ENCODE results near the gene PRKG1. TPM values are rescaled to one million over a fixed set of nuclear protein-coding genes. Genes with fewer than 3 reads are reported as not detected.
"Not testable (repeated sequence)": the region's sequence is repeated elsewhere in the genome, so short reads cannot be mapped to it uniquely, and the experiment has no call there.

Gene PRKG1
- total and polyA plus RNA-seq, 2 experiments from 2014 or later: 10.7 to 21.8 TPM

DNA sequence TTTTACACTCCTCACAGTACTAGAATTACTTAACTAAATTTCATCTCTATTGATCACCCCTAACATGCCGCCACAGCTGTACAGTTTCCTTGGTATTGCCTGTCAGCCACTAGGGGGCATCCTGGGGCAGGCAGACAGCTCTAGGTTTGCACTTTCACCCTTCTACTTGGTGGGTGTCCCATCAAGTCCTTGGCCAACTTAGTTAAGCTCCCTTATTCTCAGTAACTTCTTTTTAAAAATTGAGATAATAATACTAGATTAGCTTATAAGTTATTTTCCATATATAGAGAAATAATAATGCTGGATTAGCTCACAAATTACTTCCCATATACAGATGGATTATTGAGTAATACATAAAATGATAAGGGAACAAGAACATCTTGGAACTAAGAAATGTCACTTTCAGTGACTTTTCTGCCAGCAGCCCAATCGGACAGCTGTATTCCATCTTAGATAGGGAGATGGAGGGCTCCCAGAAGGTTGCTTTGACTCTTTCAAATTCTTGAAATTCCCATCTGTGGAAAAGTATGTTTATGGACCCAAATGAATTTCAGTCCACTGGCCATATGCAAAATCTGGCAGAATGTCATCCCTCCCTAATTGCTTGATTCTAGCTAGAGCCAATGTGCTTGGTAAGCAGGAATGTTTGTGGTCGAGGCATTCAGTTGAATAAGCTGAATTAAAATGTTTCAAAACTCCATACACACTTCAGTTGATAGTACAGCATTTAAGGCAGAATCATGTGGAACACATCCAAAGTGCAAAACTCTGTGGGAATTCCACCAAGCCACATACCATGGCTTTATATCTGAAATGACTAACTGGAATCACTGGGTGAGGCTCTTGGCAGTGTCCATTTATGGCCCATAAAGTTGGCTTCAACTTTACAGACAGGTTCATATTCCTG is 315.4 kb downstream of the PRKG1 start:
- H3K27me3 ChIP-seq (replicated peaks; ENCODE audit: insufficient read depth): no peaks in the 10 kb centered on the region
- H3K4me3 ChIP-seq: no peak overlapping the region
- H3K4me1 ChIP-seq (ENCODE audit: insufficient read depth): peaks cover 42% of the 10 kb centered on the region
- H3K9me2 ChIP-seq (ENCODE audit: insufficient read depth): no peaks in the 10 kb centered on the region
- H3K36me3 ChIP-seq (ENCODE audit: low read depth): no peaks in the 10 kb centered on the region
- no peak overlapping the region for H2AFZ ChIP-seq
- WGBS, 2 experiments (ENCODE audit: low coverage in 1 of 2, low lambda C conversion rate in 2 of 2, missing lambda C conversion rate in 2 of 2): 33 to 37% methylated on average over 3 of the region's 3 CpGs
- H4K20me1 ChIP-seq (ENCODE audit: insufficient read depth): no peaks in the 10 kb centered on the region
- in situ Hi-C loops (cut with MboI): no loop called here
- H3K27ac ChIP-seq: peak overlapping the region; percentile 15; the same call in 1 of the 2 replicates
- peak; percentile 95 for DNase-seq
- H3K4me2 ChIP-seq (ENCODE audit: unreplicated experiment): peak overlapping the region; percentile 31
- H3K9ac ChIP-seq: no peak overlapping the region
- 0 out of 2 replicates have a peak, but pooled peaks cover 3% of the 10 kb centered on the region for H3K79me2 ChIP-seq (ENCODE audit: insufficient read depth)
- peaks cover 42% of the 10 kb centered on the region for H3F3A ChIP-seq (ENCODE audit: insufficient read depth)
- no peaks in the 10 kb centered on the region for H3K9me3 ChIP-seq (ENCODE audit: low read depth)
- no peak for TF ChIP-seq EZH2 (IDR thresholded peaks at IDR 0.05; ENCODE audit: insufficient read depth, poor library complexity, severe bottlenecking)
- TF ChIP-seq EZH2phosphoT487 (IDR thresholded peaks at IDR 0.05; ENCODE audit: insufficient read depth, low read depth): no peak

DNA sequence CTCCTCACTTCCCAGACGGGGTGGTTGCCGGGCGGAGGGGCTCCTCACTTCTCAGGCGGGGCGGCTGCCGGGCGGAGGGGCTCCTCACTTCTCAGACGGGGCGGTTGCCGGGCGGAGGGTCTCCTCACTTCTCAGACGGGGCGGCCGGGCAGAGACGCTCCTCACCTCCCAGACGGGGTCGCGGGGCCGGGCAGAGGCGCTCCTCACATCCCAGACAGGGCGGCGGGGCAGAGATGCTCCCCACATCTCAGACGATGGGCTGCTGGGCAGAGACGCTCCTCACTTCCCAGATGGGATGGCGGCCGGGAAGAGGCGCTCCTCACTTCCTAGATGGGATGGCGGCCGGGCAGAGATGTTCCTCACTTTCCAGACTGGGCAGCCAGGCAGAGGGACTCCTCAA is 318.7 kb downstream of the PRKG1 start:
- H3K27me3 ChIP-seq (replicated peaks; ENCODE audit: insufficient read depth); H3K9me2 ChIP-seq (ENCODE audit: insufficient read depth); H2AFZ ChIP-seq; H3K9me3 ChIP-seq (ENCODE audit: low read depth); H3K36me3 ChIP-seq (ENCODE audit: low read depth); H3K9ac ChIP-seq; DNase-seq; H3K27ac ChIP-seq; H4K20me1 ChIP-seq (ENCODE audit: insufficient read depth); H3K4me3 ChIP-seq; H3K79me2 ChIP-seq (ENCODE audit: insufficient read depth); in situ Hi-C loops (cut with MboI); H3K4me2 ChIP-seq (ENCODE audit: unreplicated experiment): not testable (repeated sequence)
- H3F3A ChIP-seq (ENCODE audit: insufficient read depth): peaks cover 29% of the 10 kb centered on the region
- peaks cover 37% of the 10 kb centered on the region for H3K4me1 ChIP-seq (ENCODE audit: insufficient read depth)
- WGBS, 2 experiments (ENCODE audit: low coverage in 1 of 2, low lambda C conversion rate in 2 of 2, missing lambda C conversion rate in 2 of 2): 97% methylated on average over 18 of the region's 29 CpGs; no CpG with 5 or more reads in 1 of the 2 experiments

DNA sequence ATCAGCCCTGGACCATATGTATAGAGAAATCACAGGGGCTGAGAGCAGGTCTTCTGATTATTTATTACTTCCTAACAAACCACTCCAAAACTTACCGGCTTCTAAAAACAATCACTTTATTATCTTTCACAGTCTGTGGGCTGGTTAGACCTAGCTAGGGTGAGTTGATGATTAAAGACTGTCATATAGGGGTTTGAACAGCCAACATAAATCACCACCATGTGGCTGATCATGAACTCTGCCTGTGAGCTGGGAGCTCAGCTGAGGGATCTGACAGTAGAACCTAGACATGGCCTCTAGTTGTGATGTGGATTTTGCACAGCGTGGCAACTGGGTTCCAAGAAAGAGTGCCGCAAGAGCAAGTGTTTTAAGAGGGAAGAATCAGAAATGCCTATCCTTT is 319.8 kb downstream of the PRKG1 start:
- peaks cover 30% of the 10 kb centered on the region for H3K4me1 ChIP-seq (ENCODE audit: insufficient read depth)
- WGBS, 2 experiments (ENCODE audit: low coverage in 1 of 2, low lambda C conversion rate in 2 of 2, missing lambda C conversion rate in 2 of 2): 95 to 100% methylated on average over 3 of the region's 3 CpGs
- TF ChIP-seq EZH2 (IDR thresholded peaks at IDR 0.05; ENCODE audit: insufficient read depth, poor library complexity, severe bottlenecking): no peak
- TF ChIP-seq EZH2phosphoT487 (IDR thresholded peaks at IDR 0.05; ENCODE audit: insufficient read depth, low read depth): no peak
- no peak overlapping the region for H2AFZ ChIP-seq
- H3K79me2 ChIP-seq (ENCODE audit: insufficient read depth): 0 out of 2 replicates have a peak, but pooled peaks cover 5% of the 10 kb centered on the region
- H3K9me3 ChIP-seq (ENCODE audit: low read depth): no peaks in the 10 kb centered on the region
- no peak overlapping the region for H3K4me2 ChIP-seq (ENCODE audit: unreplicated experiment)
- H3K4me3 ChIP-seq: no peak overlapping the region
- no peak for DNase-seq
- no peaks in the 10 kb centered on the region for H4K20me1 ChIP-seq (ENCODE audit: insufficient read depth)
- H3K9me2 ChIP-seq (ENCODE audit: insufficient read depth): no peaks in the 10 kb centered on the region
- in situ Hi-C loops (cut with MboI): no loop called here
- no peak overlapping the region for H3K9ac ChIP-seq
- H3F3A ChIP-seq (ENCODE audit: insufficient read depth): peaks cover 25% of the 10 kb centered on the region
- H3K27me3 ChIP-seq (replicated peaks; ENCODE audit: insufficient read depth): no peaks in the 10 kb centered on the region
- no peak overlapping the region for H3K27ac ChIP-seq
- no peaks in the 10 kb centered on the region for H3K36me3 ChIP-seq (ENCODE audit: low read depth)

DNA sequence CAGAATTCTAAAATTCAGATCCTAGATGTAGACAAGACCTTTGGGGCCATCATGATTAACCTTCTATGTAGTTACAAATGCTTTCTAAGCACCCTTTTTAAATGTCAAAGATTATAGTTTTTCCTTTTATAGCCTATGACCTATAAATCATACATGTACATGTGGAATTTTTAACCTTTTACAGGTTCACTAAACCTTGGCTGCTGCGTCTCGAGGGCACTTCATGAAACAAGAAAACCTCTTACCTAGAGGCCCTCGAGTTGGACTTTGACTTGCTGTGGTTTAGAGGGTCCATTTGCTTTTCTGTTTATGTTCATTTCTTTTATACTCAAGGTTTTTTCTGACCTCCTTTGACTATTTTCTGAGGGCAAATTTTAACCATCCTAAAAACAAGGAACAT is 323.0 kb downstream of the PRKG1 start:
- Histone ChIP-seq H3K27ac (no peak overlapping the region), H3F3A (ENCODE audit: insufficient read depth) (no peaks in the 10 kb centered on the region)
- WGBS, 2 experiments (ENCODE audit: low coverage in 1 of 2, low lambda C conversion rate in 2 of 2, missing lambda C conversion rate in 2 of 2): 64 to 68% methylated on average over 3 of the region's 3 CpGs

More for the DNA sequence above, 323.0 kb downstream of the PRKG1 start:
- in situ Hi-C loops (cut with MboI): no loop called here
- peaks cover 12% of the 10 kb centered on the region for H3K4me1 ChIP-seq (ENCODE audit: insufficient read depth)
- H3K79me2 ChIP-seq (ENCODE audit: insufficient read depth): 0 out of 2 replicates have a peak, but pooled peaks cover 3% of the 10 kb centered on the region
- TF ChIP-seq EZH2 (IDR thresholded peaks at IDR 0.05; ENCODE audit: insufficient read depth, poor library complexity, severe bottlenecking): no peak
- no peak for TF ChIP-seq EZH2phosphoT487 (IDR thresholded peaks at IDR 0.05; ENCODE audit: insufficient read depth, low read depth)
- no peak overlapping the region for H3K4me2 ChIP-seq (ENCODE audit: unreplicated experiment)
- no peaks in the 10 kb centered on the region for H3K9me3 ChIP-seq (ENCODE audit: low read depth)
- no peak for DNase-seq
- H2AFZ ChIP-seq: no peak overlapping the region
- no peak overlapping the region for H3K9ac ChIP-seq
- no peaks in the 10 kb centered on the region for H3K36me3 ChIP-seq (ENCODE audit: low read depth)
- H4K20me1 ChIP-seq (ENCODE audit: insufficient read depth): no peaks in the 10 kb centered on the region
- no peaks in the 10 kb centered on the region for H3K9me2 ChIP-seq (ENCODE audit: insufficient read depth)
- H3K27me3 ChIP-seq (replicated peaks; ENCODE audit: insufficient read depth): no peaks in the 10 kb centered on the region
- H3K4me3 ChIP-seq: no peak overlapping the region

Measured in GM23248 (cell line).